Astrocyte (in vitro differentiated cells and primary cell): Measurements from ENCODE around the gene NUDT12. TPM values are rescaled to one million over a fixed set of nuclear protein-coding genes. Genes with fewer than 3 reads are reported as not detected.

Source experiments
- DNase-seq: peaks from one replicate; pipeline ENCODE4 v3.0.0-alpha.2; 2010; ENCODE audit warnings: low read depth
- FAIRE-seq: peaks from 2 replicates; lab custom pipeline; 2011; peaks lifted over from hg19 to GRCh38; lab: Jason Lieb, UNC
- H2AFZ ChIP-seq: 2 replicates; pipeline ENCODE4 v1.6.0; 2012; ENCODE audit warnings: low read depth, low read length, inconsistent platforms
- H3K27ac ChIP-seq: 2 replicates; pipeline ENCODE4 v1.5.1; 2011; ENCODE audit warnings: low read depth, low read length, inconsistent platforms
- H3K27me3 ChIP-seq: 2 replicates; pipeline ENCODE4 v1.6.0; 2011; ENCODE audit warnings: low read length, inconsistent platforms; ENCODE audit not compliant: insufficient read depth
- H3K36me3 ChIP-seq: 2 replicates; pipeline ENCODE4 v1.5.1; 2011; ENCODE audit warnings: low read length, inconsistent platforms; ENCODE audit not compliant: insufficient read depth
- H3K4me1 ChIP-seq: 2 replicates; pipeline ENCODE4 v1.5.1; 2011; ENCODE audit warnings: low read length, inconsistent platforms; ENCODE audit not compliant: insufficient read depth
- H3K4me2 ChIP-seq: 2 replicates; pipeline ENCODE4 v1.6.0; 2012; ENCODE audit warnings: low read length, inconsistent platforms
- H3K4me3 ChIP-seq: 2 replicates; pipeline ENCODE4 v1.5.1; 2011; ENCODE audit warnings: low read depth, mild to moderate bottlenecking, low read length, inconsistent platforms; ENCODE audit not compliant: insufficient read depth
- H3K79me2 ChIP-seq: 2 replicates; pipeline ENCODE4 v1.6.0; 2012; ENCODE audit warnings: mild to moderate bottlenecking, low read length, inconsistent platforms; ENCODE audit not compliant: insufficient read depth
- H3K9ac ChIP-seq: 2 replicates; pipeline ENCODE4 v1.6.0; 2012; ENCODE audit warnings: mild to moderate bottlenecking, low read length, inconsistent platforms
- H3K9me3 ChIP-seq: 2 replicates; pipeline ENCODE4 v1.5.1; 2012; ENCODE audit warnings: low read depth, mild to moderate bottlenecking, low read length, inconsistent platforms; ENCODE audit not compliant: insufficient read depth
- H4K20me1 ChIP-seq: 2 replicates; pipeline ENCODE4 v1.6.0; 2012; ENCODE audit warnings: low read length, inconsistent platforms; ENCODE audit not compliant: insufficient read depth
- H3K27ac Mint-ChIP-seq: one replicate; pipeline ENCODE4 v1.8.0; 2021; ENCODE audit warnings: mild to moderate bottlenecking, mixed read lengths; ENCODE audit not compliant: unreplicated experiment
- H3K27me3 Mint-ChIP-seq: one replicate; pipeline ENCODE4 v1.8.0; 2021; ENCODE audit warnings: low read depth, mixed read lengths; ENCODE audit not compliant: unreplicated experiment
- H3K36me3 Mint-ChIP-seq: one replicate; pipeline ENCODE4 v1.8.0; 2021; ENCODE audit warnings: low read depth, mixed read lengths; ENCODE audit not compliant: unreplicated experiment
- H3K4me1 Mint-ChIP-seq: one replicate; pipeline ENCODE4 v1.8.0; 2021; ENCODE audit warnings: low read depth, mixed read lengths; ENCODE audit not compliant: unreplicated experiment
- H3K4me3 Mint-ChIP-seq: one replicate; pipeline ENCODE4 v1.8.0; 2021; ENCODE audit warnings: mild to moderate bottlenecking, moderate library complexity, mixed read lengths; ENCODE audit not compliant: unreplicated experiment
- H3K9me3 Mint-ChIP-seq: one replicate; pipeline ENCODE4 v1.8.0; 2021; ENCODE audit warnings: mild to moderate bottlenecking, mixed read lengths; ENCODE audit not compliant: unreplicated experiment
- CTCF ChIP-seq: IDR thresholded peaks from 2 replicates; pipeline ENCODE4 v1.5.1; 2011; ENCODE audit warnings: low read depth, mild to moderate bottlenecking, inconsistent platforms, low read length, moderate library complexity; ENCODE audit not compliant: insufficient read depth
- EZH2 ChIP-seq: IDR thresholded peaks from 2 replicates; pipeline ENCODE4 v1.6.1; 2012; ENCODE audit warnings: mild to moderate bottlenecking, low read length, inconsistent platforms; ENCODE audit not compliant: insufficient read depth
- total RNA-seq: library from RNA; stranded (reverse); gene quantifications from 2 replicates; pipeline ENCODE4 v1.2.1, GENCODE V29; 2021

NUDT12 gene
- total RNA-seq, 1 donor from 2014 or later = 6.3 TPM

GRCh38 chr5:103561685-103562452, 720 bp downstream of the NUDT12 start:
- H3K36me3 Mint-ChIP-seq = peaks cover 5% of the 10 kb centered on the region
- Histone ChIP-seq H3K36me3 (no peaks in the 10 kb centered on the region), H3K9ac (peak overlapping the region; percentile 94), H4K20me1 (no peaks in the 10 kb centered on the region), H3K4me2 (peak overlapping the region; percentile 97), H3K4me3 (peak overlapping the region; percentile 97), H3K79me2 (no peaks in the 10 kb centered on the region), H3K27me3 (no peaks in the 10 kb centered on the region), H3K9me3 (no peaks in the 10 kb centered on the region), H2AFZ (peak overlapping the region; percentile 96), H3K27ac (peak overlapping the region; percentile 93), H3K4me1 (no peaks in the 10 kb centered on the region)
- FAIRE-seq (peak; percentile 26), DNase-seq (no peak)
- no peaks in the 10 kb centered on the region for H3K27me3 Mint-ChIP-seq
- TF ChIP-seq EZH2 (no peak), CTCF (no peak)
- H3K27ac Mint-ChIP-seq = peak overlapping the region; percentile 97
- H3K4me1 Mint-ChIP-seq = peaks cover 5% of the 10 kb centered on the region
- H3K9me3 Mint-ChIP-seq = no peaks in the 10 kb centered on the region
- H3K4me3 Mint-ChIP-seq = peak overlapping the region; percentile 98

- no peaks in the 10 kb centered on the region for H4K20me1 ChIP-seq
- H2AFZ ChIP-seq = no peak overlapping the region
- H3K9me3 ChIP-seq = no peaks in the 10 kb centered on the region
- H3K27me3 Mint-ChIP-seq = no peaks in the 10 kb centered on the region
- DNase-seq (no peak), FAIRE-seq (no peak)
- no peak overlapping the region for H3K27ac ChIP-seq
- H3K27ac Mint-ChIP-seq = no peak overlapping the region
- peaks cover 5% of the 10 kb centered on the region for H3K4me1 Mint-ChIP-seq
- TF ChIP-seq EZH2 = no peak
- no peak for TF ChIP-seq CTCF
- H3K36me3 ChIP-seq = no peaks in the 10 kb centered on the region
- H3K4me1 ChIP-seq = no peaks in the 10 kb centered on the region
- no peak overlapping the region for H3K4me3 ChIP-seq
- H3K9ac ChIP-seq = no peak overlapping the region
- H3K27me3 ChIP-seq = no peaks in the 10 kb centered on the region
- H3K79me2 ChIP-seq = no peaks in the 10 kb centered on the region
- H3K4me2 ChIP-seq = no peak overlapping the region
- H3K9me3 Mint-ChIP-seq = no peaks in the 10 kb centered on the region
- H3K36me3 Mint-ChIP-seq = peaks cover 5% of the 10 kb centered on the region
- no peak overlapping the region for H3K4me3 Mint-ChIP-seq
These were observed 1.8 kb downstream of the NUDT12 start for GRCh38 chr5:103560826-103561225.

GRCh38 chr5:103546858-103547257, 15.7 kb downstream of the NUDT12 start:
- Mint-ChIP-seq H3K27me3 (no peaks in the 10 kb centered on the region), H3K36me3 (no peaks in the 10 kb centered on the region), H3K4me1 (no peaks in the 10 kb centered on the region), H3K27ac (no peak overlapping the region), H3K9me3 (no peaks in the 10 kb centered on the region), H3K4me3 (no peak overlapping the region)
- Histone ChIP-seq H3K27ac (no peak overlapping the region), H4K20me1 (no peaks in the 10 kb centered on the region), H3K4me3 (no peak overlapping the region), H3K9ac (no peak overlapping the region), H3K9me3 (no peaks in the 10 kb centered on the region), H2AFZ (no peak overlapping the region), H3K79me2 (no peaks in the 10 kb centered on the region), H3K4me1 (no peaks in the 10 kb centered on the region), H3K4me2 (no peak overlapping the region), H3K36me3 (peaks cover under 1% of the 10 kb centered on the region), H3K27me3 (no peaks in the 10 kb centered on the region)
- DNase-seq (no peak), FAIRE-seq (no peak)
- TF ChIP-seq EZH2 (no peak), CTCF (no peak)
